Upper lobe of left lung (tissue), 4 donors: ENCODE data around the gene CDK6.

Source experiments
- CTCF ChIP-seq, 6 experiments: fragments of 450-650 bp in 4 of 6; fragments of 200-600 bp in 2 of 6; sonication (generic) in 2 of 6; IDR thresholded peaks; one replicate each; pipeline ENCODE4 v1.5.1; 2016 to 2019; ENCODE audit warnings: antibody characterized with exemption in 6 of 6
- POLR2A ChIP-seq, 4 donors: fragments of 450-650 bp; IDR thresholded peaks; one replicate each; pipeline ENCODE4 v1.5.1; 2016 to 2017; ENCODE audit warnings: antibody characterized with exemption in 4 of 4, mild to moderate bottlenecking in 2 of 4
- POLR2AphosphoS5 ChIP-seq, 2 donors: sonication (generic); formaldehyde crosslinking; IDR thresholded peaks; one replicate each; pipeline ENCODE4 v1.5.1; 2017; ENCODE audit warnings: antibody characterized with exemption in 2 of 2

- TF ChIP-seq POLR2A (IDR thresholded peaks at IDR 0.05): no peak
- TF ChIP-seq CTCF (IDR thresholded peaks at IDR 0.05): no peak
- no peak for TF ChIP-seq POLR2AphosphoS5 (IDR thresholded peaks at IDR 0.05)
These were observed 249.5 kb downstream of the CDK6 start for GRCh38 chr7:92586841-92587240.
